Activated CD4-positive, CD25-positive, alpha-beta regulatory T cell (primary cell): Measurements from ENCODE around the gene SLIT3.
"Not testable (repeated sequence)": the region's sequence is repeated elsewhere in the genome, so short reads cannot be mapped to it uniquely, and the experiment has no call there.

Source experiments
- DNase-seq, 4 experiments: peaks; one replicate each; lab custom pipeline; 2025; lab: John Stamatoyannopoulos, UW

The SLIT3 gene

DNA sequence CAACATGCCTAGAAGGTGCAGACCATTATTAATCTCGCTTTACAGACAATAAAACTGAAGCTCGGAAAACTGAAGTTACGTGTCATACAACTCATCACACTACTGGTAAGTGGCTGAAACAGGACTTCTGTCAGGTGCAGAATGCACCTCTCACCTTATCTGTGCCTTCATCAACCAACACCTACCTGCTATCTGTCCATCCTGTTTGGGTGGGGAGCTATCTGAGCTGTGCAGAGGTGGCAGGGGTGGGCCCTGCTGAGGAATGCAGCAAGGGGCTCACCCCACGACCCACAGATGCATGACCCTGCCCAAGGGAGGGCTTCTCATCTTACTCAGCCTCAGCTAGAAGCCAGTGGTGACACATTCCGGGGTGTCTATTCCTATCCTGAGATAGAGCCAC lies 81.6 kb downstream of the SLIT3 start:
- no peak for DNase-seq

GRCh38 chr5:169218861-169219260 lies 82.1 kb downstream of the SLIT3 start:
- DNase-seq = no peak

DNA sequence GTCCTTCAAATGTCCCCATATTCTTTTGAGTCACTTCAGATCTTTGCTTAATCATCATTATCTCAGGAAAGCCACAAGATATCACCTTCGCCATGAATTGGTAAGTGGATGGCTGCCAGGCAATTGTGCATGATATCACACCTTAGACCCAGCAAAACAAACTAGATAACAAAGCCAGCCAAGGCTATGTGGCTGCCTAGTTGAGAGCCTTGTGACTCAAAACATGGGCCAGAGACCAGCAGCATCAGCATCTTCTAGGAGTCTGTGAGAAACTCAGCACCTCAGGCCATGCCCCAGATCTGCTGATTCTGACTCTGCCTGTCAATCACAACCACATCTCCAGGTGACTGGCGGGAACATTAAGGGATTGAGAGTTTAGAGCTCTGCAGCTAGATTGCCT lies 82.8 kb downstream of the SLIT3 start:
- DNase-seq = no peak

DNA sequence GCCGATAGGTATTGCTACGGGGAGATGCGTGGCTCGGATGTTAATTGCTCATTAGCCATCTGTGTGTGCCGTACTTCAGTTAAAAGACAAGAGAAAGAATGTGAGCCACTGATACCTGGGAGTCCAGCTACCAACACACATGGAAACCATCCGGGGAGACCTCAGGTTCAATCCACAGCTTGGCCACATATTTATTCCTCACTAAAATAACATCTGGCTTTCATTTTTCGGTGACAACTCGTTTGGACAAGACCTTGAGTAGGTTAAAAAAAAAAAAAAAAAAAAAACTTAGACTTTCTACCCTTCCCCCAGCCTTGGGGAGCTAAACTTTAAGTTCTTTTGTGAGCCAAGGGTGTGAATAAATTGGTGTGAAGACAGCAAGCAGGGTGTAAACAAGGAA lies 84.1 kb downstream of the SLIT3 start:
- DNase-seq = no peak

GRCh38 chr5:169213479-169213878 lies 87.5 kb downstream of the SLIT3 start:
- DNase-seq = no peak

GRCh38 chr5:169211761-169212160 lies 89.2 kb downstream of the SLIT3 start:
- DNase-seq = not testable (repeated sequence)

DNA sequence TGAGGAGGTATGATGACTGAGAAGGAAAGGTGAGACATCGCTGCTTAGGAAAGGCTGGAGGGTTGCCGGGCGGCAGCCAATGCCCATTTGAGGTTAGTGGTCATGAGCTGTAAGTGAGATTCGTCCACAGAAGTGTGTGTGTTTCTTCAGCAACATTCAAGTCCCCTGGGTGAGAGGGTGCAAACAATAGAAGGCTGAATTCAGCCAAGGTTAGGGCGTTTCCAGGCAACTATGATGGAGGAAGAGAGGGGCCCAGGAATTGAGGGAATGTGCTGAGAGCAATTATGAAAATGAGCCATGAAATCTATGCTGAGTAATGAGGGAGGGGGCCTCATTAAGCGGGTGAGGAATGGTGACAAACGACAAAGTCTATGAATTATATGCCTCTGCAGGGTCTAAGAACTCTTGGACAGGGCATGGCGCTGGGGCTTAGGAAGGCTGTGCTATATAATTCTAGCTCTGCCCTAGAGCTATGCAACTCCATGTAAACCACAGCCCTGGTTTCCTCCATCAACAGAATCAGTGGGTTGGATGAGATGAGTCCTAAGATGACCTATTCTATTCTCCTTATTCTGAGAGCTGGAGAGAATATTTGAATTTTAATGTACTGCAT lies 96.0 kb downstream of the SLIT3 start:
- DNase-seq = no peak

DNA sequence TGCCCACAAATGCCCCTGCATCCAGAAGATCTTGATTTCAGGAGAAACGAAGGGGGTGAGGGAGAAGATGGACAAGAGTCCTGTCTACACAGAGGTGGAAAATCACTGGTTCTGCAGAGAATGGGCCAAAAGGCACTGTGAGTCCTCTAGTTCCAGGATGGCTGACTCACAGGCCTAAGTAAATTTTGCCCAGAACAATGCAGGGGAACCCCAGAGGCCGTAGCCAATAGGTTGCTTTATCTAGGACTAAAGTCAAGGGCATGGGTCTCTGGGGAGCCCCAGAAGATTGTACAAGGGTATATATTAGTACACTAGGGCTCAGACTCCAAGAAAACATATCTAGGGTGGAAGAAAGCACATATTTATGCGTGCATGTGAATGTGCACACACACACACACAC lies 98.0 kb downstream of the SLIT3 start:
- DNase-seq = no peak

DNA sequence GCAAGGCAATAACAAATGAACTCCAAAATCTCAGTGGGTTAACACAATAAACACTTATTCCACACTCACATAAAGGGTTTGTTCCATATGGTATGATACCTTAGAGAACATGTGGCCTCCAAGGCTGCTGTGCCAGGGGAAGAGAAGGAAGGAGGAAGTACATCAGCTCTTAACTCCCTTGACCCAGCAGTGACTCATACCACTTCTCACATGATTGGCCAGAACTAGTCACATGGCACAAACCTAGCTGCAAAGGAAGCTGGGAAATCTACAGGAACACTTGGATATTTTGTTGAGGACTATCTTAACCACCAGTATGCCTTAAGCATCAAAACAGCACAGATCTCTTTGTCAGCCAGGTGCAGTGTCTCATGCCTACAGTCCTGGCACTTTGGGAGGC lies 99.3 kb downstream of the SLIT3 start:
- no peak for DNase-seq

DNA sequence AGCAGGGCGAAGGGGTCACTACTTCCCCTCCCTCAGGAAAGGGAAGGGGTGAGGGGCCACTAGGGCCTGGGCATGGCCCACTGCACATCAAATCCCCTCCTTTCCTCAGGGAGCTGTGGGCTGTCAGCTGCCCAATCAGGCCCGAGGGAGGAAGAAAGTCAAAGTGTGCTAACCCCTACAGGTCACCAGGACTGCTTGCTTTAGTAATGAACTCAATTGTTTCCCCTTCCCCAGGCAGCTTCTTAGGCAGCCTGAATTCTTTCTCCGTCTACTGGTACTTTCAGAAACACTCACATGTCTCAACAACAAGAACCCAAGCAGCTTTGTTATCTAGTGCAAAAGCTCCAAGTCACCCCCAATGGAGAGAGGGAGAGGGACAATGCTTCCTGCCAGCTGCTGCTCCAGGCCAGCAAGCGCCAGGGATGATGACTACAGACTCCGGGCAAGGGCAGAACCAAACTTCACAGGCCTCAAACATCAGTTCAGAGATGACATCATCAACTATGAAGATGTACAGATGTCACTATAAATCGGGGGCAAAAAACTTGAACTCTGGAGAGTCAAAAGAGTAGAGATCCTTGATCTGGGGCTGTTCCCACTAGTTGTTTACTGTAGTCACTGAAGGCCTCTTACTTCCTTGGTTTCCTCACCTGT lies 100.7 kb downstream of the SLIT3 start:
- no peak for DNase-seq

GRCh38 chr5:169197343-169197742 lies 103.6 kb downstream of the SLIT3 start:
- no peak for DNase-seq

GRCh38 chr5:169196059-169196458 lies 104.9 kb downstream of the SLIT3 start:
- DNase-seq = no peak

GRCh38 chr5:169195601-169196000 lies 105.3 kb downstream of the SLIT3 start:
- no peak for DNase-seq

DNA sequence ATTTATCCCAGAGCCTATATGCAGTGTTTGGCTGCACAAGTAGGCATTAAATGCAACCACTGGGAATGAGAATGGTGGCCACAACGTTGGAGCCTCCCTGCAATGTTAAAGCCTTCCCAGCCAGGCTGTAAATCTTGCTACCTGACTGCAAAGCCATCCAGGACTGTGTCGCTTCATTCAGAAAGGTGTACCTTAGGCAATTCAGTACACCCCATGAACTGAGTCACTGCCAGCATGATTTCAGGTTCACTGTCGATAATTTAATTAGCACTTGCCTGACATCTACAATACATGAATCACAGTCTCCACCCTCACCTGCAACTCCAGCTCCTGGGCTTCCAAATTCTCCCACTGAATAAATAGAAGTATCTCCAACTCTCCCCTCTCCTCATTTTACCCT lies 108.4 kb downstream of the SLIT3 start:
- no peak for DNase-seq

DNA sequence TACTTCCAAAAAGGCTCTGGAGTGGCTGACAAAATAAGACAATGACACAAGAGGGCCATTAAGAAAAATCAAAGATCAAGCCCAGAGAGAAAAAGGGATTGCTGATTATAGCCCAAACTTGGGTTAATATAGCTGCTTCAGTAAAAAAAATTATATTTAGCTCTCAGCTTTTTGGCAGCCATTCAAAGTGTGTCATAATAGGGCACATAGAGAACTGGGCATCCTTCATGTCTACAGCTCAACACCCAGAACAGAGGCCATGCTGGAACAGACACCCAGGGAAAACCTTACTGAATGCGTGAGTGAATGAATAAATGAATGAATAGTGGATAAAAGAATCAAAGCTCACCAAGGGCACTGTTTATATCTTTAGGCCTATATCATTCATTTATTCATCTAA lies 110.1 kb downstream of the SLIT3 start:
- no peak for DNase-seq

GRCh38 chr5:169185626-169186025 lies 115.3 kb downstream of the SLIT3 start:
- no peak for DNase-seq

DNA sequence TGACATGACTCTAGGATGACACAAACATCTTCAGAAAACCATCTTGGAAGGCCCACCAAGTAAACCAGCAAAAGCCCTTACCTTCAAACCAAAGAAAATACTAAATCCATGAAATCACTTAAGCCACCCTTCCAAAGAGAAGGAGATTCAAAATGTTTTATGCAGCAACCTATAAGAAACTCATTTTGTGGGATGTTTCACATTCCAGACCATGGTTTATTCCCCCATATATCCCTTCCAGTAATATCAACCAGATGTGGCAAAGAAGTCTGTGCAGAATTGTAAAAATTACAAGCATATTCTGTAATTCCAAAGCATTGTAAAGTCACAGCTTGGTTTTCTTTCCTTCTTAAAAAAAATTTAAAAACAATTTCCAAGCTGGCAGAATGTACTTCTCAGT lies 117.4 kb downstream of the SLIT3 start:
- DNase-seq = no peak

DNA sequence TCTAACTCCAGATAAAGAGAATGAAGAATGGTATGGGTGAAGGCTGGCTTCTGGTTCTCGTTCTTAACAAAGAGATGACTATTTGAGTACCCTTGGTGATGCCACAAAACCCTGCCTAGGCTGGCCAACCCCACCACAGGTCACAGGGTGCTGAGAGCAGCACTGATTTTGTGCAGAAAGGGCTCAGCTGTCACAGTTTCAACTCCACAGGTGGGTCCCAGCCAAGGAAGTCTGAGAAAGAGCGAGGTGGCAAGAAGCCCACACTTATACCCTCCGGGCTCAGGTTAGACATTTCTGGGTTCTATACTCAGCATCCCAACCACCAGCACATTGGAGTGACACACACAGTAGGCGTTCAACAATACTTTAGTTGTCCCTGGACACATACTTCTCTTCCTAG lies 118.1 kb downstream of the SLIT3 start:
- no peak for DNase-seq

DNA sequence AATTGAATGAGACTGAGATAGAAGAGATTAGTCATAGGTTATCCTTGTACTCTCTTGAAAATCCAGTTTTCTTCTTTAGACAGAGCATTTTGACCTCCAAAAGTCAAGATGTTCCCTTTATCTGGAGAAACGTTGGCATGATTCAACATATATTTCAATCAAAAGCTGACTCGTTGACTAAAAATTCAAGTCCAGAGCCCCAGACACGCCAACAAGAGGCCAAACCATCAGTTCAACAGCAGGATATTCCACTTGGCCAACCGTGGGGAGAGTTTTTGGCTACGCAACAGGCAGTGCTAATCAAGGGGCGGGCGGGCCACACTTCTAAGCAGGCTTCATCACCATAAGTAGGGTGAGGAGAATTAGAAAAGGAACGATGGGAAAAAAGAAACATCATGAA lies 119.1 kb downstream of the SLIT3 start:
- no peak for DNase-seq

- no peak for DNase-seq
Measured at GRCh38 chr5:169178754-169179153, 122.2 kb downstream of the SLIT3 start.

DNA sequence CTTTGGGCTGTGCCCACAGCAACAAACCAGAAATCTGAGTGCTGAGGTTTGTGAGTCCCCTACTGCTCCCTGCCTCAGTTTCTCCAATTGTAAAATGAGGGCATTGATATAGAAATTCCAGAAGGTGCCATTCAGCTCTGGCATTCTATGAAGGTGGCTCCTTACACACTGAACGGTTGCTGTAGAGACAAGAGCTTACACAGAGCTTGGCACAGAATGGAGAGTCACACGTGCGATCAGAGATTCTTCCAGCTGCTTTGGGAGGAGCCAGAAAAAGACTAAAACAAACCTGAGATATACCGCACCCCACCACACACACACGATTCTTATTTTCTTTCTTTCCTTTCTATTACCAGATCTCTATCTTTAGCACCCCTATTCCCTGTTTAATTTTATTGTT lies 122.7 kb downstream of the SLIT3 start:
- DNase-seq = no peak

DNA sequence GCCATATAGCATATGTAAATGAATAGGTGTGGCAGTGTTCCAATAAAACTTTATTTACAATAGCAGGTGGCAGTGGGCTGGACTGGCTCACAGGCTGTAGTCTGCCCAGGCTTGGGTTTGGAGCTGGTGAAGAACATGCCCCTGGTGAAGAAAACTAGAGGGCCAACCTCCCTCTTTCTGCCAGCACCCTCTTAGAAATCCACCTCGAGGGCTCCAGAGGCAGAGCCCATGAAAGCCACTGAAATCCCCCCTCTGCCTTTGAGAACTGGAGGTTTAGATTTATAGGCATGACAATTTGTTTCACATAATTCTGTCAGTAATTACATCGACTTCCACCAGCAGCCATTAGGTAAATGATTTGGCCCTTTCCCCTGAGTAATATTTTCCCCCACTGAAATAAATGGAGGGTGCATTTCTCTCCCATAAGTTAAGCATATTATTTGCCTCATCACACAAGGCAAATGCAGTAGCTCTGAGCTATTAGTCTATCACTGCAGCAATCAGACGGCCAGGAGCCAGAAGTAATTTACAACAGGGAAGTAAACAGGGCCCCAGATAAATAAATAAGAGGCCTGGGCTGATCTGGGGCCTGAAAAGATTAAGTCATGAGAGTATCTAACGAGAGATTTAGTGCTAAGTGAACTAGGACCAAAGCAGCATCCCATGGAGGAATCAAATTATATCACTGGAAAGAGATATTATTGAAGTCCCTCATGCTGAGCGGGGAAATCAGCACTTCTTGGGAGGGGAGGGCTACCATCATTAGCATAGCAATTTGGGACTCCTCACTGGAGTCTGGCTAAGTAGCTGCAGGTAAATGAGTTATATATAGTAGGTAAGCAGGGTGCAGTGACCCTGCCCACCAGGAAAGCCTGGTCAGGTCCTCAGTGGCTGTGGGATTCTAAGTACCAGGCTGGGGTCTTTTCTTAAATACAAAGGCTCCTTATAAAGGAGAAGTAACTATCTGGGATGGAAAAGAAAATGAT lies 123.9 kb downstream of the SLIT3 start:
- no peak for DNase-seq

GRCh38 chr5:169175733-169176132 lies 125.2 kb downstream of the SLIT3 start:
- no peak for DNase-seq
